ENCODE results near the gene SLC7A6OS. TPM values are rescaled to one million over a fixed set of nuclear protein-coding genes. Genes with fewer than 3 reads are reported as not detected.

SLC7A6OS gene
- total and polyA plus RNA-seq, 2 experiments from 2014 or later = 16.4 to 17.9 TPM

- ATAC-seq = no peak
- H3K4me1 Mint-ChIP-seq = peaks cover 8% of the 10 kb centered on the region
These were observed 24.3 kb downstream of the SLC7A6OS start for GRCh38 chr16:68286153-68287074.

DNA sequence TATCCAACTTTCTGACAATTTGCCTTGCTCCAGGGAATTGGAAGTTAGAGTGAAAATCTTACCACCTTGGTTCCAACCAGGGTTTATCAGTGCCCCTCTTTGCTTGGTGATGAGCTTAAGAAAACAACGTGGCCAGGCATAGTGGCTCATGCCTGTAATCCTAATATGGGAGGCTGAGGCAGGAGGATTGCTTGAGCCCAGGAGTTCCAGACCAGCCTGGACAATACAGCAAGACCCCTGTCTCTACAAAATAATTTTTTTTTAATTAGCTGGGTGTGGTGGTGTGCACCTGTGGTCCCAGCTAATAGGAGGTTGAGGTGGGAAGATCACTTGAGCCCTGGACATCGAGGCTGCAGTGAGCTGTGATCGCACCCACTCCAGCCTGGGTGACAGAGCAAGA lies 25.1 kb downstream of the SLC7A6OS start:
- H3K36me3 Mint-ChIP-seq (ENCODE audit: low read depth) = peaks cover 23% of the 10 kb centered on the region; the same call in 2 of the 3 replicates
- peaks cover 8% of the 10 kb centered on the region for H3K4me1 Mint-ChIP-seq
- Histone ChIP-seq H3K79me2 (replicated peaks; ENCODE audit: insufficient read depth) (no peaks in the 10 kb centered on the region), H3K27ac (ENCODE audit: low read depth) (no peak overlapping the region), H3K4me1 (ENCODE audit: insufficient read depth) (no peaks in the 10 kb centered on the region), H3F3A (replicated peaks; ENCODE audit: low read depth) (no peaks in the 10 kb centered on the region), H3K9me2 (ENCODE audit: insufficient read depth) (no peaks in the 10 kb centered on the region), H3K4me3 (no peak overlapping the region), H3K36me3 (ENCODE audit: insufficient read depth) (peaks cover 4% of the 10 kb centered on the region; the same call in 1 of the 2 replicates), H4K20me1 (replicated peaks; ENCODE audit: insufficient read depth) (peaks cover 6% of the 10 kb centered on the region; the same call in 1 of the 2 replicates), H2AFZ (no peak overlapping the region), H3K27me3 (ENCODE audit: insufficient read depth) (no peaks in the 10 kb centered on the region), H3K4me2 (no peak overlapping the region)
- H3K4me3 Mint-ChIP-seq = no peak overlapping the region
- no peaks in the 10 kb centered on the region for H3K9me3 Mint-ChIP-seq
- no peak overlapping the region for H3K27ac Mint-ChIP-seq
- no peaks in the 10 kb centered on the region for H3K27me3 Mint-ChIP-seq (ENCODE audit: insufficient read depth, low read depth, poor library complexity)
- no peak for DNase-seq (ENCODE audit: low spot score)
- no peak for ATAC-seq
- TF ChIP-seq, protein P1, sequence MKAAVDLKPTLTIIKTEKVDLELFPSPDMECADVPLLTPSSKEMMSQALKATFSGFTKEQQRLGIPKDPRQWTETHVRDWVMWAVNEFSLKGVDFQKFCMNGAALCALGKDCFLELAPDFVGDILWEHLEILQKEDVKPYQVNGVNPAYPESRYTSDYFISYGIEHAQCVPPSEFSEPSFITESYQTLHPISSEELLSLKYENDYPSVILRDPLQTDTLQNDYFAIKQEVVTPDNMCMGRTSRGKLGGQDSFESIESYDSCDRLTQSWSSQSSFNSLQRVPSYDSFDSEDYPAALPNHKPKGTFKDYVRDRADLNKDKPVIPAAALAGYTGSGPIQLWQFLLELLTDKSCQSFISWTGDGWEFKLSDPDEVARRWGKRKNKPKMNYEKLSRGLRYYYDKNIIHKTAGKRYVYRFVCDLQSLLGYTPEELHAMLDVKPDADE (IDR thresholded peaks at IDR 0.05) = no peak
- TF ChIP-seq ZNF331 (CRISPR knock-in tag; IDR thresholded peaks at IDR 0.05; ENCODE audit: low read depth) = no peak
- no peak for TF ChIP-seq EZH2 (IDR thresholded peaks at IDR 0.05; ENCODE audit: low read depth, unreplicated experiment)
- TF ChIP-seq REST (IDR thresholded peaks at IDR 0.05; ENCODE audit: unreplicated experiment) = no peak
- no peak for TF ChIP-seq POLR2AphosphoS5 (IDR thresholded peaks at IDR 0.05; ENCODE audit: low read depth)
- no peak for TF ChIP-seq STAT1 (IDR thresholded peaks at IDR 0.05; ENCODE audit: unreplicated experiment)

More at GRCh38 chr16:68286153-68287074, 24.3 kb downstream of the SLC7A6OS start:
- Histone ChIP-seq H3K4me2 (no peak overlapping the region), H2AFZ (no peak overlapping the region), H3K27ac (ENCODE audit: low read depth) (no peak overlapping the region), H3K9me2 (ENCODE audit: insufficient read depth) (no peaks in the 10 kb centered on the region), H3K79me2 (replicated peaks; ENCODE audit: insufficient read depth) (no peaks in the 10 kb centered on the region), H3K27me3 (ENCODE audit: insufficient read depth) (no peaks in the 10 kb centered on the region), H4K20me1 (replicated peaks; ENCODE audit: insufficient read depth) (peaks cover 6% of the 10 kb centered on the region; the same call in 1 of the 2 replicates), H3F3A (replicated peaks; ENCODE audit: low read depth) (no peaks in the 10 kb centered on the region), H3K4me3 (no peak overlapping the region), H3K36me3 (ENCODE audit: insufficient read depth) (peaks cover 7% of the 10 kb centered on the region; the same call in 1 of the 2 replicates), H3K4me1 (ENCODE audit: insufficient read depth) (no peaks in the 10 kb centered on the region)
- TF ChIP-seq JUNB (IDR thresholded peaks at IDR 0.05; ENCODE audit: unreplicated experiment) = no peak
- TF ChIP-seq, protein P1 (IDR thresholded peaks at IDR 0.05) = no peak
- TF ChIP-seq EZH2 (IDR thresholded peaks at IDR 0.05; ENCODE audit: low read depth, unreplicated experiment) = no peak
- TF ChIP-seq STAT1 (IDR thresholded peaks at IDR 0.05; ENCODE audit: unreplicated experiment) = no peak
- no peak for TF ChIP-seq NANOG (IDR thresholded peaks at IDR 0.05; ENCODE audit: borderline replicate concordance)
- Mint-ChIP-seq H3K36me3 (ENCODE audit: low read depth) (peaks cover 27% of the 10 kb centered on the region), H3K4me3 (no peak overlapping the region), H3K27ac (0 out of 2 replicates have a peak overlapping the region, but pooled peaks have one; percentile 20), H3K27me3 (ENCODE audit: insufficient read depth, low read depth, poor library complexity) (no peaks in the 10 kb centered on the region), H3K9me3 (no peaks in the 10 kb centered on the region)
- DNase-seq (ENCODE audit: low spot score) = no peak
